BLaER1 treated with 17β-estradiol and CSF1 and Interleukin-3, amounts not matched to agents 10 nM and 100 nM (cell line): ENCODE data around the gene COX7A2L.
A peak's percentile ranks its signal among the peaks of the same experiment; 100 is the strongest.
"Not testable (repeated sequence)": the region's sequence is repeated elsewhere in the genome, so short reads cannot be mapped to it uniquely, and the experiment has no call there.

Experiments
- H3K27ac ChIP-seq, 11 experiments: shearing (Covaris generic); formaldehyde crosslinking; 2 replicates each; pipeline ENCODE4 v1.8.1; 2022
- H3K27me3 ChIP-seq, 11 experiments: shearing (Covaris generic); formaldehyde crosslinking; 2 replicates each; pipeline ENCODE4 v1.8.1; 2022
- H3K36me3 ChIP-seq, 11 experiments: shearing (Covaris generic); formaldehyde crosslinking; 2 replicates each; pipeline ENCODE4 v1.8.1; 2022
- H3K4me1 ChIP-seq, 10 experiments: shearing (Covaris generic); formaldehyde crosslinking; 2 replicates each; pipeline ENCODE4 v1.8.1; 2022
- H3K4me2 ChIP-seq, 11 experiments: shearing (Covaris generic); formaldehyde crosslinking; 2 replicates each; pipeline ENCODE4 v1.8.1; 2022
- H3K4me3 ChIP-seq, 10 experiments: shearing (Covaris generic); formaldehyde crosslinking; 2 replicates each; pipeline ENCODE4 v1.8.1; 2022
- H3K9ac ChIP-seq, 11 experiments: shearing (Covaris generic); formaldehyde crosslinking; 2 replicates each; pipeline ENCODE4 v1.8.1; 2022
- H3K9me3 ChIP-seq, 11 experiments: shearing (Covaris generic); formaldehyde crosslinking; replicated peaks in 1 of 11; 2 replicates each; pipeline ENCODE4 v1.8.1; 2022
- H4K20me1 ChIP-seq, 11 experiments: shearing (Covaris generic); formaldehyde crosslinking; 2 replicates each; pipeline ENCODE4 v1.8.1; 2022
- Cebpa-rat ChIP-seq, 11 experiments: shearing (Covaris generic); IDR thresholded peaks; 2 replicates each; pipeline ENCODE4 v1.8.1; 2022

Gene COX7A2L

DNA sequence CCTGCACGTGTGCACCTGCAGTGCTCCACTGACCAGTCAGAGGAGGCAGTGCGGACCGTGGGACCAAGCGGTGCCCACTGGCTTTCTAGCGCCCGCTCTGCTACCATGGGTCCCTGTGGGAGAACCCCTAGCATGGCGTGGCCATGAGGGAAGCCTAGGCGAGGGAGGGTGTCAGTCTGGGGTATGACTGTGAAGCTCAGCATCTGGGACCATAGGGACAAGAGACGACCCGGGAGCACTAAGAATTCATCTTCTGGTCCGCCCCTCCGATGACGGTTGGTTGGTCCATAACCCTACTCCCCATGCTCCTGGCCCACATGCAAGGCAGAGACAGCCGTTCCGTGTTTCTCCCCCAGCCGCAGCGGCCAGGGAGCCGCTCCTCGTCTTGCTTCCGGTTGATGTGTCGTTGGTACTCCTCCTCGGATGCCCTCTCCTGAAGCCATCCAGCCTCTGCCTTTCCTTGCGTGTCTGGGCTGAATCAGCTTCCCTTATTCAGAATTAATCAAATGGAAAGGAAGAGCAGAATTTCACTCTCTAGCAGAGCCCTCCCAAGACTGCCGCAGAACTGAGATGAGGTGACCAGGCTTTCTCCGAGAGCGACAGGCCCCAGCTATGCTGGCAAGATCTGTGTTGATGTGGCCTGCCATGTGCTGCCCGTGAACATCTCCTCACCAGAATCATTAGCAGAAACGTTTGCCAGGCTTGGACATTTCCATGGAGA lies 23.0 kb downstream of the COX7A2L start:
- Histone ChIP-seq H3K36me3 (peaks cover 54 to 100% (median 89%) of the 10 kb centered on the region in 11 experiments), H3K27me3 (no peaks in the 10 kb centered on the region), H3K4me1 (peaks cover 0 to 20% (median 11%) of the 10 kb centered on the region in 10 experiments; a peak in 12 of 20 replicates), H3K4me2 (no peak overlapping the region), H3K9ac (no peak overlapping the region), H3K4me3 (no peak overlapping the region), H3K27ac (no peak overlapping the region), H3K9me3 (no peaks in the 10 kb centered on the region), H4K20me1 (peaks cover 4 to 72% (median 51%) of the 10 kb centered on the region in 11 experiments; a peak in 19 of 22 replicates)
- TF ChIP-seq Cebpa-rat (IDR thresholded peaks at IDR 0.05), result no peak

DNA sequence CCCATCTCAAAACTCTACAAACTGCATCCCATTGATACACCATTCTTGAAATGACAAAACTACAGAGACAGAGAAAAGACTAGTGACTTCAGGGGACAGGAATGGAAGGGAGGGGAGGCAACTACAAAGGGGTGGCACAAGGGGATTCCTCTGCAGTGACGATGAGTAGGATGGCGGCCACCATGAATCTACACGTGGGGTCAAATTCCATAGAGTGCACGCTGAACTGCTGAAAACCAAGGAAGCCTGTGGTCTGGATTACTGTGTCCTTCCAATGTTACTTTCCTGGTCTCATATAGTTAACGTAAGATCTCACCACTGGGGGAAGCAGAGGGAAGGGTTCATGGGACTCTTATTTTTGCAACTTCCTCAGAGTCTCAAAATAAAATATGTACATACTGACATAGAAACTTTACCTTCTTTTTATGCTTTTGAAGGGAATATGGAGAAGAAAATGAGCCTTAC lies 23.6 kb downstream of the COX7A2L start:
- Histone ChIP-seq H3K4me2 (no peak overlapping the region), H3K9ac (no peak overlapping the region), H3K4me3 (no peak overlapping the region), H3K9me3 (no peaks in the 10 kb centered on the region), H3K27ac (no peak overlapping the region), H3K27me3 (no peaks in the 10 kb centered on the region), H4K20me1 (peaks cover 4 to 65% (median 45%) of the 10 kb centered on the region in 11 experiments; a peak in 19 of 22 replicates), H3K4me1 (peaks cover 0 to 14% (median 7%) of the 10 kb centered on the region in 10 experiments; a peak in 11 of 20 replicates), H3K36me3 (peaks cover 59 to 100% (median 91%) of the 10 kb centered on the region in 11 experiments)
- TF ChIP-seq Cebpa-rat (IDR thresholded peaks at IDR 0.05), result no peak

DNA sequence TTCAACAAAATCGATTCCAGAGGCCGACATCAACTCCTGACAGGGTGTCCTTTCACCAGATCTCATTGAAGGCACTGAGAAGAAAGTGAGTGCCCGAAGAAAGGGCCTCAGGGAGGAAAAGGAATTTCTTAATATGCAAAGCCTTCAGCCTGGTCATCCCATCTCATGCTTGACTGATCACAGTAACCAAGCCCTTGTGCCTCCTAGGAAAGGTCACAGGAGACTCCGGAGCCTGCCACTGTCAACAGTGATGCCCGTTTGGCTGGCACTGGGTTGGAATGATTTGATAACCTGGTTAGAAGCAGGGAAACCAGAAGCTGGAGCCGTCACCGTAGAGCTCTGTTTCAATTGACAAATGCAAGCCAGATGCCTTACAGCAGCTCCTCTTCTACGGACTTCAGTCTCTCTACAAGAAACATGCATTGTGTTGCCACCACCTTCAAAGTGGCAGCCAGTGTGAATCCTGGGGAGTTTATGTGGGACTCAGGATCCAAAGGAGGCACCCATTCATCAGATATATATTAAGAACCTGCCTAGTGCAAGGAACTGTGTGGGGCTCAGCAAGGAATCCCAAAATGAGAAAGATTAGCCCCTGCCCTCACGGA lies 24.6 kb downstream of the COX7A2L start:
- no peak overlapping the region for H3K4me2 ChIP-seq
- peaks cover 4 to 58% (median 35%) of the 10 kb centered on the region in 11 experiments; a peak in 16 of 22 replicates for H4K20me1 ChIP-seq
- no peak overlapping the region for H3K4me3 ChIP-seq
- H3K27ac ChIP-seq, result no peak overlapping the region
- H3K36me3 ChIP-seq, result peaks cover 69 to 100% (median 96%) of the 10 kb centered on the region in 11 experiments
- peaks cover 0 to 8% (median 3%) of the 10 kb centered on the region in 10 experiments; a peak in 4 of 20 replicates for H3K4me1 ChIP-seq
- H3K27me3 ChIP-seq, result no peaks in the 10 kb centered on the region
- no peak overlapping the region for H3K9ac ChIP-seq
- H3K9me3 ChIP-seq, result no peaks in the 10 kb centered on the region
- TF ChIP-seq Cebpa-rat (IDR thresholded peaks at IDR 0.05), result no peak

GRCh38 chr2:42335514-42336104 lies 25.4 kb downstream of the COX7A2L start:
- H3K4me2 ChIP-seq, result no peak overlapping the region
- no peaks in the 10 kb centered on the region for H3K9me3 ChIP-seq
- no peak overlapping the region for H3K4me3 ChIP-seq
- H3K4me1 ChIP-seq, result peaks cover 0 to 8% (median 0%) of the 10 kb centered on the region in 10 experiments; a peak in 2 of 20 replicates
- H3K27ac ChIP-seq, result no peak overlapping the region
- H3K36me3 ChIP-seq, result peaks cover 69 to 100% (median 95%) of the 10 kb centered on the region in 11 experiments
- no peaks in the 10 kb centered on the region for H3K27me3 ChIP-seq
- peaks cover 0 to 50% (median 27%) of the 10 kb centered on the region in 11 experiments; a peak in 16 of 22 replicates for H4K20me1 ChIP-seq
- TF ChIP-seq Cebpa-rat (IDR thresholded peaks at IDR 0.05), result no peak
- H3K9ac ChIP-seq, result no peak overlapping the region

DNA sequence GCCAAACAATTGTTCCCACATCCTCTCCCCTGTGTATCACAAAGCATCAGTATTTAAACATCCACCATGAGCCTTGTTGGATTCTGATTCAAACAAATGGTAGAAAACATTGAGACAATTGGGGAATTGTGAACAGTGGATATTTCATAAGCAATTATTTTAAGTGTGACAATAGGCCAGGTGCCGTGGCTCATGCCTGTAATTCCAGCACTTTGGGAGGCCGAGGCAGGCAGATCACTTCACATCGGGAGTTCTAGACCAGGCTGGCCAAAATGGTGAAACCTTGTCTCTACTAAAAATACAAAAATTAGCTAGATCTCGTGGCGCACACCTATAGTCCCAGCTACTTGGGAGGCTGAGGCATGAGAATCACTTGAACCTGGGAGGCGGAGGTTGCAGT lies 26.2 kb downstream of the COX7A2L start:
- H3K9ac ChIP-seq, H3K4me3 ChIP-seq, H3K27me3 ChIP-seq, H3K4me2 ChIP-seq, H3K4me1 ChIP-seq, H3K27ac ChIP-seq, H3K9me3 ChIP-seq: not testable (repeated sequence)
- H4K20me1 ChIP-seq, result peaks cover 0 to 42% (median 19%) of the 10 kb centered on the region in 11 experiments; a peak in 15 of 22 replicates
- H3K36me3 ChIP-seq, result peaks cover 69 to 100% (median 95%) of the 10 kb centered on the region in 11 experiments

DNA sequence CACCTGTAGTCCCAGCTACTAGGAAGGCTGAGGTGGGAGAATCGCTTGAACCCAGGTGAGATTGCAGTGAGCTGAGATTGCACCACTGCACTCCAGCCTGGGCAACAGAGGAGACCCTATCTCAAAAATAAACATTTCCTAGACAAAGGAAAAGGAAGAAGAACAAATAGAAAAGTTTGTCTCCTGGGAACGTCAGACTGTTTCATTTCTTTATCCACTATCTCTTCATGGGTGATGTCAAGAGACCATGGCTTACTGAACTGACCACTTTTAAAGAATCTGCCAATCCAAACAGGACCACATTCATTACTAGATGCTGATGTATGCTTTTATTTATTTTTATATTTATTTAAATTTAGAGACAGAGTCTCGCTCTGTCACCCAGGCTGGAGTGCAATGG lies 26.8 kb downstream of the COX7A2L start:
- peaks cover 0 to 36% (median 16%) of the 10 kb centered on the region in 11 experiments; a peak in 14 of 22 replicates for H4K20me1 ChIP-seq
- H3K27ac ChIP-seq, result no peak overlapping the region
- H3K4me3 ChIP-seq, result no peak overlapping the region
- peak overlapping the region in 1 of 11 experiments; percentile 13; a peak in 1 of 22 replicates for H3K4me2 ChIP-seq
- H3K9me3 ChIP-seq, result no peaks in the 10 kb centered on the region
- no peak overlapping the region for H3K9ac ChIP-seq
- H3K36me3 ChIP-seq, result peaks cover 69 to 100% (median 95%) of the 10 kb centered on the region in 11 experiments
- peaks cover 0 to 8% (median 0%) of the 10 kb centered on the region in 10 experiments; a peak in 2 of 20 replicates for H3K4me1 ChIP-seq
- no peak for TF ChIP-seq Cebpa-rat (IDR thresholded peaks at IDR 0.05)
- H3K27me3 ChIP-seq, result no peaks in the 10 kb centered on the region

DNA sequence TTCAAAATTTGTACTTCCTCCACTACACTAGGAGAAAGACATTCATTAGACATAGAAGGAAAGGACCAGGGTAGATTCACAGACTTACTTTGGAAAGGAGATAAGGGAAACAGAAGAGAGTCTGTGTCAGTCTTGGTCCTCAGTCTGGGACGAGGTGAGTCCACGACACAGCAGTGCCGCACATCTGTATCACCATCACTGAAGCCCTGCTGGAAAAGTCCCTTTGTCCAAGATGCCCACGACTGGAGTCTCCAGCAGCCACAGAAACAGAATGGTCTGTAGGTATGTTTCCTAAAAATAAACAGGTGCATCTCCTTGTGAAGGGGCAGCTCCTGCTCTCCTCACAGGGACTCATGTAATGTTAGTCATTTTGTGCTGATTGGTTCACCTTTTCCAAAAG lies 27.4 kb downstream of the COX7A2L start:
- Histone ChIP-seq H3K9ac (no peak overlapping the region), H3K27ac (no peak overlapping the region), H3K27me3 (no peaks in the 10 kb centered on the region), H3K9me3 (no peaks in the 10 kb centered on the region), H3K36me3 (peaks cover 71 to 100% (median 96%) of the 10 kb centered on the region in 11 experiments), H4K20me1 (peaks cover 0 to 29% (median 10%) of the 10 kb centered on the region in 11 experiments; a peak in 12 of 22 replicates), H3K4me1 (peaks cover 0 to 8% (median 0%) of the 10 kb centered on the region in 10 experiments; a peak in 2 of 20 replicates), H3K4me2 (no peak overlapping the region), H3K4me3 (no peak overlapping the region)
- TF ChIP-seq Cebpa-rat (IDR thresholded peaks at IDR 0.05), result no peak

GRCh38 chr2:42332575-42332974 lies 28.4 kb downstream of the COX7A2L start:
- H3K27me3 ChIP-seq, result no peaks in the 10 kb centered on the region
- H3K27ac ChIP-seq, result no peak overlapping the region
- no peak overlapping the region for H3K9ac ChIP-seq
- no peak overlapping the region for H3K4me3 ChIP-seq
- peaks cover 61 to 99% (median 87%) of the 10 kb centered on the region in 11 experiments for H3K36me3 ChIP-seq
- TF ChIP-seq Cebpa-rat (IDR thresholded peaks at IDR 0.05), result no peak
- peaks cover 0 to 19% (median under 1%) of the 10 kb centered on the region in 11 experiments; a peak in 7 of 22 replicates for H4K20me1 ChIP-seq
- H3K4me1 ChIP-seq, result peaks cover 0 to 8% (median 0%) of the 10 kb centered on the region in 10 experiments; a peak in 2 of 20 replicates
- no peak overlapping the region for H3K4me2 ChIP-seq
- H3K9me3 ChIP-seq, result no peaks in the 10 kb centered on the region
